Measurements from ENCODE around the gene SLC39A6. TPM values are rescaled to one million over a fixed set of nuclear protein-coding genes. Genes with fewer than 3 reads are reported as not detected.
"Not testable (repeated sequence)": the region's sequence is repeated elsewhere in the genome, so short reads cannot be mapped to it uniquely, and the experiment has no call there.

SLC39A6 gene
- polyA plus RNA-seq, 1 donor from 2014 or later: 298 TPM

- Histone ChIP-seq H3K4me3 (ENCODE audit: low read length) (no peak overlapping the region), H3K27me3 (ENCODE audit: insufficient read depth, low read depth, low read length) (no peaks in the 10 kb centered on the region), H3K9me2 (ENCODE audit: insufficient read depth, low read length) (no peaks in the 10 kb centered on the region), H3K9ac (ENCODE audit: low read length) (no peak overlapping the region), H3F3A (ENCODE audit: insufficient read depth, low read length, poor library complexity, severe bottlenecking) (no peaks in the 10 kb centered on the region), H3K4me2 (ENCODE audit: low read length) (no peak overlapping the region), H3K9me3 (ENCODE audit: low read length) (no peaks in the 10 kb centered on the region), H3K27ac (ENCODE audit: low read length) (no peak overlapping the region), H4K20me1 (ENCODE audit: insufficient read depth) (no peaks in the 10 kb centered on the region), H3K36me3 (ENCODE audit: insufficient read depth, low read length) (no peaks in the 10 kb centered on the region), H3K79me2 (replicated peaks; ENCODE audit: insufficient read depth, low read length) (no peaks in the 10 kb centered on the region), H2AFZ (ENCODE audit: low read depth, low read length) (no peak overlapping the region)
- no peak for TF ChIP-seq REST (IDR thresholded peaks at IDR 0.05; ENCODE audit: borderline replicate concordance)
- no peak for TF ChIP-seq MXI1 (conservative IDR thresholded peaks at IDR 0.05; ENCODE audit: poor library complexity, severe bottlenecking)
- no peak for TF ChIP-seq SMC3 (conservative IDR thresholded peaks at IDR 0.05; ENCODE audit: poor library complexity)
- no peak for TF ChIP-seq RAD21 (conservative IDR thresholded peaks at IDR 0.05)
- TF ChIP-seq EP300 (conservative IDR thresholded peaks at IDR 0.05; ENCODE audit: poor library complexity, severe bottlenecking): no peak
- TF ChIP-seq POLR2AphosphoS5 (IDR thresholded peaks at IDR 0.05): no peak
- TF ChIP-seq TAF1 (IDR thresholded peaks at IDR 0.05; ENCODE audit: low read depth): no peak
- no peak for TF ChIP-seq CTCF (IDR thresholded peaks at IDR 0.05; ENCODE audit: poor library complexity, severe bottlenecking)
- no peak for TF ChIP-seq EZH2 (IDR thresholded peaks at IDR 0.05; ENCODE audit: borderline replicate concordance, insufficient read depth, low read length, poor library complexity, severe bottlenecking)
Observed at GRCh38 chr18:36078751-36079529, 50.2 kb downstream of the SLC39A6 start.

- not testable (repeated sequence) for H3K9me3 ChIP-seq (ENCODE audit: low read length); H3K9me2 ChIP-seq (ENCODE audit: insufficient read depth, low read length); H3K36me3 ChIP-seq (ENCODE audit: insufficient read depth, low read length); H3K27ac ChIP-seq (ENCODE audit: low read length); H4K20me1 ChIP-seq (ENCODE audit: insufficient read depth); H3K4me2 ChIP-seq (ENCODE audit: low read length); H3K4me3 ChIP-seq (ENCODE audit: low read length); H3K9ac ChIP-seq (ENCODE audit: low read length); H2AFZ ChIP-seq (ENCODE audit: low read depth, low read length); H3K79me2 ChIP-seq (replicated peaks; ENCODE audit: insufficient read depth, low read length); H3K27me3 ChIP-seq (ENCODE audit: insufficient read depth, low read depth, low read length); H3F3A ChIP-seq (ENCODE audit: insufficient read depth, low read length, poor library complexity, severe bottlenecking)
Observed at GRCh38 chr18:36077764-36078163, 51.4 kb downstream of the SLC39A6 start.
